Osteoblast (primary cell): ENCODE data around the gene SIL1. TPM values are rescaled to one million over a fixed set of nuclear protein-coding genes. Genes with fewer than 3 reads are reported as not detected.
"Not testable (repeated sequence)": the region's sequence is repeated elsewhere in the genome, so short reads cannot be mapped to it uniquely, and the experiment has no call there.

Experiments used
- DNase-seq: peaks from one replicate; pipeline ENCODE4 v3.0.0; 2011; ENCODE audit warnings: low spot score, mixed read lengths; ENCODE audit not compliant: insufficient read length; ENCODE audit errors: missing footprints
- H2AFZ ChIP-seq: 2 replicates; pipeline ENCODE4 v1.6.0; 2011; ENCODE audit warnings: mild to moderate bottlenecking, low read length
- H3K27ac ChIP-seq: 2 replicates; pipeline ENCODE4 v1.5.1; 2011; ENCODE audit warnings: mild to moderate bottlenecking, low read depth, low read length, moderate library complexity
- H3K27me3 ChIP-seq: 2 replicates; pipeline ENCODE4 v1.6.0; 2012; ENCODE audit warnings: mild to moderate bottlenecking, control low read depth, inconsistent platforms, low read length, moderate library complexity; ENCODE audit not compliant: insufficient read depth
- H3K36me3 ChIP-seq: 2 replicates; pipeline ENCODE4 v1.5.1; 2011; ENCODE audit warnings: mild to moderate bottlenecking, low read length, control low read depth, moderate library complexity; ENCODE audit not compliant: insufficient read depth
- H3K4me1 ChIP-seq: 2 replicates; pipeline ENCODE4 v1.5.1; 2011; ENCODE audit warnings: mild to moderate bottlenecking, low read length, control low read depth, moderate library complexity; ENCODE audit not compliant: insufficient read depth
- H3K4me2 ChIP-seq: 2 replicates; pipeline ENCODE4 v1.6.0; 2011; ENCODE audit warnings: mild to moderate bottlenecking, low read length; ENCODE audit not compliant: insufficient read depth
- H3K4me3 ChIP-seq: fragments of 200-600 bp; sonication (generic); 3 replicates; pipeline ENCODE4 v1.5.1; 2012; ENCODE audit warnings: mild to moderate bottlenecking, low read length, inconsistent platforms; ENCODE audit not compliant: insufficient read depth
- H3K79me2 ChIP-seq: 2 replicates; pipeline ENCODE4 v1.6.0; 2012; ENCODE audit warnings: mild to moderate bottlenecking, low read length, control low read depth, inconsistent platforms; ENCODE audit not compliant: insufficient read depth
- H3K9me3 ChIP-seq: 2 replicates; pipeline ENCODE4 v1.5.1; 2011; ENCODE audit warnings: low read depth, low read length, control low read depth
- H4K20me1 ChIP-seq: 2 replicates; pipeline ENCODE4 v1.6.0; 2012; ENCODE audit warnings: mild to moderate bottlenecking, low read length, control low read depth; ENCODE audit not compliant: insufficient read depth
- CTCF ChIP-seq: IDR thresholded peaks from 2 replicates; pipeline ENCODE4 v1.5.1; 2011; ENCODE audit warnings: mild to moderate bottlenecking, low read depth, low read length, moderate library complexity; ENCODE audit errors: extremely low read depth
- total RNA-seq: library from RNA; depleted of rRNA; stranded (reverse); fragments of >200 nt; gene quantifications from 2 replicates; pipeline ENCODE4 v1.2.3, GENCODE V29; 2012

Gene SIL1
- total RNA-seq, 1 donor: 65.1 TPM

GRCh38 chr5:139076111-139076510 is 122.1 kb downstream of the SIL1 start:
- Histone ChIP-seq H3K27me3 (no peaks in the 10 kb centered on the region), H3K4me2 (no peak overlapping the region), H3K36me3 (no peaks in the 10 kb centered on the region), H3K79me2 (peaks cover 8% of the 10 kb centered on the region), H3K4me1 (no peaks in the 10 kb centered on the region), H3K27ac (no peak overlapping the region), H3K4me3 (no peak overlapping the region), H2AFZ (no peak overlapping the region), H3K9me3 (no peaks in the 10 kb centered on the region), H4K20me1 (no peaks in the 10 kb centered on the region)
- no peak for DNase-seq
- no peak for TF ChIP-seq CTCF

- Histone ChIP-seq H3K27ac (no peak overlapping the region), H3K4me3 (no peak overlapping the region), H3K4me1 (no peaks in the 10 kb centered on the region), H3K27me3 (no peaks in the 10 kb centered on the region), H3K36me3 (no peaks in the 10 kb centered on the region), H3K79me2 (peaks cover 8% of the 10 kb centered on the region), H2AFZ (no peak overlapping the region), H3K9me3 (no peaks in the 10 kb centered on the region), H4K20me1 (no peaks in the 10 kb centered on the region), H3K4me2 (peak overlapping the region; percentile 47)
- no peak for DNase-seq
- TF ChIP-seq CTCF: no peak
Measured at GRCh38 chr5:139075066-139076050, 122.8 kb downstream of the SIL1 start.

- not testable (repeated sequence) for H3K9me3 ChIP-seq, H3K4me2 ChIP-seq, H3K4me3 ChIP-seq, H3K27ac ChIP-seq, H4K20me1 ChIP-seq, H3K4me1 ChIP-seq, DNase-seq, H3K27me3 ChIP-seq, H3K36me3 ChIP-seq, H2AFZ ChIP-seq
- H3K79me2 ChIP-seq: peaks cover 10% of the 10 kb centered on the region
Measured at GRCh38 chr5:139073956-139074355, 124.2 kb downstream of the SIL1 start.

GRCh38 chr5:139068494-139069151 is 129.5 kb downstream of the SIL1 start:
- Histone ChIP-seq H3K79me2 (peaks cover 14% of the 10 kb centered on the region), H3K9me3 (no peaks in the 10 kb centered on the region), H3K4me3 (no peak overlapping the region), H3K4me2 (no peak overlapping the region), H3K36me3 (no peaks in the 10 kb centered on the region), H3K27me3 (no peaks in the 10 kb centered on the region), H3K27ac (no peak overlapping the region), H2AFZ (no peak overlapping the region), H3K4me1 (peaks cover 13% of the 10 kb centered on the region), H4K20me1 (peaks cover 3% of the 10 kb centered on the region)
- no peak for TF ChIP-seq CTCF
- no peak for DNase-seq
